ENCODE results near the gene NFE2.

- TF ChIP-seq POLR2A (IDR thresholded peaks at IDR 0.05; ENCODE audit: low read length) (no peak), GATA1 (IDR thresholded peaks at IDR 0.05; ENCODE audit: low read depth, low read length) (no peak)
These were observed 40.8 kb upstream of the NFE2 start for GRCh38 chr12:54341378-54342300.
